HG02642 (cell line): Measurements from ENCODE around the gene CLMN.
A peak's percentile ranks its signal among the peaks of the same experiment; 100 is the strongest.

Source experiments
- ATAC-seq: cut with Tn5 transposase; IDR thresholded peaks from one replicate; pipeline ENCODE4 v1.9.1; 2021; ENCODE audit warnings: mild to moderate bottlenecking; ENCODE audit not compliant: unreplicated experiment, poor library complexity

The CLMN gene

GRCh38 chr14:95346266-95346665, 26.6 kb upstream of the CLMN start:
- ATAC-seq = no peak

- ATAC-seq = no peak
Observed at GRCh38 chr14:95345032-95345431, 25.3 kb upstream of the CLMN start.

GRCh38 chr14:95344536-95344935, 24.8 kb upstream of the CLMN start:
- no peak for ATAC-seq

- ATAC-seq = no peak
Observed at GRCh38 chr14:95341564-95341963, 21.9 kb upstream of the CLMN start.

- no peak for ATAC-seq
Observed at GRCh38 chr14:95341115-95341514, 21.4 kb upstream of the CLMN start.

GRCh38 chr14:95340201-95340697, 20.5 kb upstream of the CLMN start:
- no peak for ATAC-seq

GRCh38 chr14:95339301-95339865, 19.7 kb upstream of the CLMN start:
- ATAC-seq = no peak

GRCh38 chr14:95338436-95338835, 18.7 kb upstream of the CLMN start:
- no peak for ATAC-seq

- no peak for ATAC-seq
Observed at GRCh38 chr14:95337041-95337595, 17.4 kb upstream of the CLMN start.

- ATAC-seq = no peak
Observed at GRCh38 chr14:95336192-95336760, 16.6 kb upstream of the CLMN start.

GRCh38 chr14:95335071-95335470, 15.4 kb upstream of the CLMN start:
- ATAC-seq = no peak

GRCh38 chr14:95334044-95334443, 14.3 kb upstream of the CLMN start:
- no peak for ATAC-seq

- ATAC-seq = no peak
Observed at GRCh38 chr14:95332641-95333040, 12.9 kb upstream of the CLMN start.

- no peak for ATAC-seq
Observed at GRCh38 chr14:95331708-95332408, 12.2 kb upstream of the CLMN start.

GRCh38 chr14:95330591-95331370, 11.1 kb upstream of the CLMN start:
- no peak for ATAC-seq

- ATAC-seq = no peak
Observed at GRCh38 chr14:95329941-95330340, 10.2 kb upstream of the CLMN start.

GRCh38 chr14:95328729-95329503, 9.2 kb upstream of the CLMN start:
- ATAC-seq = no peak

GRCh38 chr14:95327558-95328374, 8.1 kb upstream of the CLMN start:
- ATAC-seq = peak; percentile 94

- ATAC-seq = no peak
Observed at GRCh38 chr14:95326987-95327386, 7.3 kb upstream of the CLMN start.
